Stimulated activated CD8-positive, alpha-beta memory T cell treated with anti-CD3 and anti-CD28 coated beads, Interleukin-15, amount 100 ng/mL, for 4 hours (primary cell): ENCODE results near the gene ZFYVE28.
A peak's percentile ranks its signal among the peaks of the same experiment; 100 is the strongest.

Experiments used
- DNase-seq, 2 donors: peaks; one replicate each; pipeline ENCODE4 v3.0.0-alpha.2; 2020; ENCODE audit warnings: low read depth in 2 of 2

ZFYVE28 gene

DNA sequence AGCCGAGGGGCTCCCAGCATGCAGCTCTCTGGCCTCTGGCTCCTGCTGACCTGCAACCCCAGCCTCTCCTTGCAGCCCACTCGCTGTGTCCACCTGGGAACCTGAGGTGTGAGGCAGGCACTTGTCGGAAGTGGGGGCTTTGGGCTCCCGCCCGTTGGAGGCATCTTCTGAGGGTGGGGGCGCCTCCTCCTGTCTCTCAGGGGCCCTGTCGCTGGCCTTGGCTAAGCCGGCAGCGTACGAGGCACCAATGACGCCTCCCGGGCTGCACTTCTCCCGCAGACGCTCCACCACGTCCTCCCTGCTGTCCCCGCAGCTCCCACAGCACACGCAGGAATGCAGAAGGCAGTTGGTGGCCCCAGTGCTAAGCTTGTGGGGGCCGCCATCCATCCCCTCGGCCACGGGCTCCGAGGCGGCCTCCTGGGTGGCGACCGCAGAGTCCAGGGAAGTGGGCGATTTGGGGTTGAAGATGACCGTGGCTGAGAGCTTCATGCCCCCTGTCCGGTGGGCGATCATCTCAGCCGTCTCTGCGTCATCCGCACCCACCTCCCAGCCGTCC, 114.0 kb downstream of the ZFYVE28 start:
- DNase-seq: no peak

DNA sequence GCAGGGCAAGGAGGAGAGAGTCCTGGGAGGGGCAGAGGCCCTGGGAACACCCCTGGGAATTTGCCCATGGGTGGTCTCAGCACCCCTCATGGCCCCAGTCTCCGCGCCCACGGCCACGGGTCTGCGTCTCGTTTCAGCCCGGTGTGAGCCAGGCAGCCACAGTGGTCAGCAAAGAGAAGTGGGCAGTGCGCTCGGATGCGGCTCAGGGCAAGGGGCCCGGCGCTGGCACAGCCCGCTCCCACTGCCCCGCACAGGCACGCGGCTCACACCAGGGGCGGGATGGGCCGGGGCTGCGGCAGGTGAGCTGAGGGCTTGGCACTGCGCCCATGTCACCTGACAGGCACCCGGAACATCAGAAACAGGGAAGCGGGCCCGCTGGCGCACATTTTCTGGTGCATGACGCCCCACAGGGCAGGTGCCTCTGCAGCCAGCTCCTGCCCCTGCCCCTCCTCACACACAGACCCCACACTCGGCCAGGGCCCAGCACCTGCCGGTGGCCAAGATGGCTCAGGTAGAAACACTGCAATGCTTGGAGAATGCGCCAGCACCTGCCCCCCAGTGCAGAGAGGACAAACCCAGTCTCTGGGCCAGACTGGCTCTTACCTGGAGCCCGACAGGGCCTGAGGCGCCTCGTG, 114.6 kb downstream of the ZFYVE28 start:
- DNase-seq: no peak

DNA sequence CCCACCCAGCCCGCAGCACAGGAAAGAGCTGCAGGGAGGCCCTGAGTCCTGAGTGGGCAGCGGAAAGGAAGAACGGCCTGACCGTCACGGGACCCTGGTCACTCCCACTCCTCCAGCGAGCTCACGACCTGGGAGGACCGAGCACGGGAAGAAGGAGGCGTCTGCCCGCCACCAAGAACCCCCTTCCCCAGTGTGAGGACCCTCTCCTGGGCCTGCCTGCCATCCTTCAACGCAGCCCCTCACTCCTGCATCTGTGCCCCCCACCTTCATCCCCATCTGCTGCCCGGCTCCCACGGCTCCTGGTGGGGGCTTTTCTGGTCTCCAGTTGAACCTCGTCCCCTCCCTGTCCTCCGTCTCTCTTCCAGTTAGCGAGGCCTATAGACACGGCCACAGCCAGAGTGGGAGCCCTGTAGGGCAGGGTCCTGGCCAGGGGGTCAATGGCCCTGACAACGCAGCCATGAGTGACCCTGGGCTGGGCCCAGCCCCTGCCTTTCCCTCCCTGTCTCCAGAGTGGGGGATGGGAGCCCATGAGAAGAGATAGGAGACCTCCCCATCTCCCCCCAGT, 115.2 kb downstream of the ZFYVE28 start:
- no peak for DNase-seq

DNA sequence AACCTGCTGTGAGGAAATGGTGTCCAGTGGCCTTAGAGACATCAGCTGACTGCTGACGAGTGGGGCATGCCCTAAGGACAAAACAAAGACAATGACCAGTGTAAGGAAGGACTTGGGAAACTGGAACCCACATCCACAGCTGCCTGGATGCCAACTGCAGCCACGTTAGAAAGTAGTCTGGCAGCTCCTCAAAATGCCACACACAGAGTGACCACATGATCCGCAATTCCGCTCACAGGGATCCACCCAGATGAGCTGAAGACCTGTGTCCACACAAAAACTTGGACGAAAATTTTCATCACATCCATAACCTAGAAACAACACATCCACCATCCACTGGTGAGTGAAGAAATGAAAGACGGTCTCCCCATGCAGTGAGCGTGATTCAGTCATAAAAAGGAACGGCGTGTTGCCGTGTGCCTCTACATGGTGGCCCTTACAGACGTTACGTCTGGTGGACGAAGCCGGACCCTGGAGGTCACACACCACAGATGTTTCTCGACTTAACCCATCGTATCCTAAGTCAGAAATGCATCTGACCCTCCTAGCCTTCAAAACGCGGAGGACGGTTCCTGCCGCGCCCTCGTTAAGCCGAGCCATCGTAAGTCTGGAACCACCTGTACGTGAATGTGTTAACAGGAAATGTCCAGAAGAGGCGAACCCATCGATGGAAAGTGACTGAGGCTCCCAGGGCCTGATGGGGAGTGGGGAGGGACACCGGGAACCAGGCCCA, 115.9 kb downstream of the ZFYVE28 start:
- no peak for DNase-seq

DNA sequence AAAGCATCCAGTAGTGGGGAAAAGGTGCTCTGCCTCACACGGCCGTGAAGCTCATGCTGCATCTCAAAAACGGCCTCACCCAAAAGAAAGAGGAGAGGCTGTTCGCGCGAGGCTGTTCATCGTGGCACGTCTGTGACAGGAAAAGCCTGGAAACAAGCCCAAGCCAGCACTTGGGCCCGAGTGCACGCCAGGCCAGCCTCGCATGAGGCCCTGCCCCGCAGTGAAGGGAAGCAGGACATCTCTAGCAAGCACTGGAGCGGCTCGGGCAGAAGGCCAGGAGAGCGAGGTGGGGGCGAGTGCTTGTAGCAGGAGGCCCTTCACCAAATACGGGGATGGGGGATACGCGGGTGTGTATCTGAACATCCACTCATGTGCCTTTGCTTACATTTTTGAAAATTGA, 116.6 kb downstream of the ZFYVE28 start:
- no peak for DNase-seq

DNA sequence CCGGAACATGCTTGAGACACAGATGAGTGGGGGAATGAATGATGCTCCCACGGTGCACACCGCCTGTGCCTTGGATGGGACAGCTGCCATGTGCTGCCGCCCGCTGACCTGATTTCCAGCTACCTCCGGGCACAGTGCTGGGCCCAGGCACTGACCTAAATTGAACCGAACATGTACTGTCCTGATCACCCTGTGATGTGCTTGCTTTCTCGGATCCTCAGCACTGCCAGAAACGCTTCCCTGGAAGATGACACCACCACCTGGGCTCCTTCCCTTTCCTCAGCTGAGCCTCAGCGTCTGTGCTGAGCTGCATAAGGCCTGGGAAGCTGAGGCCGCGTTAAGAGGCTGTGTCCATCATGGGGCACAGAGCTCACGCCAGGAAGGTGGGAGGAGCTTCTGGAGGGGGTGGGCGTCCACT, 117.2 kb downstream of the ZFYVE28 start:
- DNase-seq: no peak

DNA sequence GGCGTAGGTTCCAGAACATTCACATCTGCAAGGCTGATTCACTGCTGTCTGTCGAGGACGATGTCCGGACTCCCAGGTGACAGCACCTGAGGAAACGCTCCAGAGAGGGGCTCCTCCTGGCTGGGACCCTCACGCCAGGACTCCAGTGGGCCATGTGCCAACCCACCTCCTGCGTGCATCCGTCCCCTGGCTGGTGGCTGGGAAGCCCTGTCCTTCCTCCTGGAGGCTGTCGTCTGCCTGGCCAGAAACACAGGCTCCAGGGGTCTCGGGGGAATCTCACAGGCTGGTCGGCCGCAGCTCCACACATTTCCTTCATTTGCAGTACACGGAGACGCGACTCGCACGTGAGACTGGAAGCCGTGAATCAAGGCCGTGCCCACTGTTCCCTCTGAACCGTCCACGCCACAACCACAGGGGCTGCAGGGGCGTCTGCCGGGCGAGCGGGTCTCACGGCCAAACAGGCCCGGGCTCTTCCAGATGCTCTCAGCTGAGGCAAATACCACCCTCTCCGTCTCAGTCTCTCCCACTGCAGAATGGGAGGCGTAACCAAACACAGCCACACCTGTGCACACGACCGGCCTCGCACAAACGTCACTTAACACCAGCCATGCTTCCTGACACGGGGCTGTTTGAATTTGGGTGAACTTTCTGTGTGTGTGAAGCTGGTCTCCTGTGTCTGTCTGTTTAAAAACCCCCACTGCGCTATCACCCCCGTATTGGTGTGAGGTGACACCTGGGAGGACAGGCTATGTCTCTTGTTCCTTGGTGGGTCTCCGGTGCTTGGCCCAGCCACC, 117.8 kb downstream of the ZFYVE28 start:
- no peak for DNase-seq

DNA sequence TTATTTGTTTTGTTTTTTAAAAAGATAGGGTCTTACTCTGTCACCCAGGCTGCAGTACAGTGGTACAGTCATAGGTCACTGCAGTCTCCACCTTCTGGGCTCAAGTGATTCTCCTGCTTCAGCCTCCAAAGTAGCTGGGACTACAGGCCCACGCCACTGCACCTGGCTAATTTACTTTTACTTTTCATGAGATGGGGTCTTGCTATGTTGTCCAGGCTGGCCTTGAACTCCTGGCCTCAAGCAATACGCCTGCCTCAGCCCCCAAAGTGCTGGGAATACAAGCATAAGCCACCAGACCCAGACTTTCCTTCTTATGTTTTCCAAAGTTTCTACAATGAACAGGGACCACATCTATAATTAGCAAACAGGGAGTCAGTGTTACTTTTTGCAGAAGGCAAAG, 118.7 kb downstream of the ZFYVE28 start:
- no peak for DNase-seq

DNA sequence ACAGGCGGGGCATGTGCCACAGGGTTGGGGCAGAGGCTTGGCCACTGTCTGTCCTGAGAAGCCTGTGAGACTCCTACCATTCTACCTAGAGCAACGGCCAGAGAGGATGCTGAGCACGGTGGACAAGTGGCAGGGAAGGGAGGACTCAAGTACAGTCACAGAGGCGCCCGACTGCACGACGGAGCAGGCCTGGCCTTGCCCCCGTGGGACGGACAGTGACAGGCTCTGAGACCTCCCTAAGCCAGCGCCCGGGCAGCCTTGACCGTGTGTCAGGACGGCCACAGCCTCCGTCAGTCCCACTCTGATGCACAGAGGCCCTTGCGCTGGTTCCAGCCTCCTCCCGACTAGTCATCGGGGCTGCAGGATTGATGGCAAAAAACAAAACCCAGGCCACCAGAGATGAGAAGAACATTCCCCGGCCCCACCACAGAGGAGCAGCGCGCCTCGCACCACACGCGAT, 119.9 kb downstream of the ZFYVE28 start:
- DNase-seq: no peak

DNA sequence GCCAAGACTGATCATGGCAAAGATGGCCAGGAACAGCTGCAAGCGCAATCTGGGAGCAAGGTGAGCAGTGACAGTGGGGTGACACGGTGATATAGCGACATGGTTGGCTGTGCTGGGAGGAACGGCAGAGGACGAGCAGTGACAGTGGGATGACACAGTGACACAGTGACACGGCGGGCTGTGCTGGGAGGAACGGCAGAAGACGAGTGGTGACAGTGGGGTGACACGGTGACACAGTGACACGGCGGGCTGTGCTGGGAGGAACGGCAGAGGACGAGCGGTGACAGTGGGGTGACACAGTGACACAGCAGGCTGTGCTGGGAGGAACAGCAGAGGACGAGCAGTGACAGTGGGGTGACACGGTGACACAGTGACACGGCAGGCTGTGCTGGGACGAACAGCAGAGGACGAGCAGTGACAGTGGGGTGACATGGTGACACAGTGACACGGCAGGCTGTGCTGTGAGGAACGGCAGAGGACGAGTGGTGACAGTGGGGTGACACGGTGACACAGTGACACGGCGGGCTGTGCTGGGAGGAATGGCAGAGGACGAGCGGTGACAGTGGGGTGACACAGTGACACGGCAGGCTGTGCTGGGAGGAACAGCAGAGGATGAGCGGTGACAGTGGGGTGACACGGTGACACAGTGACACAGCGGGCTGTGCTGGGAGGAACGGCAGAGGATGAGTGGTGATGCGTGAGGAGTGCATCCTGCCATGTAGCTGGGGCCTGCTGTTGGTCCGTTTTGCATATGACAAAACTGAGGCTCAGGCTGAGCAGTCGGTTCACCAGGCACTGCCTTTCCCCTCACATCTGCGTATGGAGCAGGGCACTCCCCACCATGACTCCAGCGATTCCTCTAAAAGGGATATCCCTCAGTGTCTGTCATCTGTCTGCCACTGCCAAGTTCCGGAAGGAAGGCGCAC, 120.6 kb downstream of the ZFYVE28 start:
- DNase-seq: no peak

DNA sequence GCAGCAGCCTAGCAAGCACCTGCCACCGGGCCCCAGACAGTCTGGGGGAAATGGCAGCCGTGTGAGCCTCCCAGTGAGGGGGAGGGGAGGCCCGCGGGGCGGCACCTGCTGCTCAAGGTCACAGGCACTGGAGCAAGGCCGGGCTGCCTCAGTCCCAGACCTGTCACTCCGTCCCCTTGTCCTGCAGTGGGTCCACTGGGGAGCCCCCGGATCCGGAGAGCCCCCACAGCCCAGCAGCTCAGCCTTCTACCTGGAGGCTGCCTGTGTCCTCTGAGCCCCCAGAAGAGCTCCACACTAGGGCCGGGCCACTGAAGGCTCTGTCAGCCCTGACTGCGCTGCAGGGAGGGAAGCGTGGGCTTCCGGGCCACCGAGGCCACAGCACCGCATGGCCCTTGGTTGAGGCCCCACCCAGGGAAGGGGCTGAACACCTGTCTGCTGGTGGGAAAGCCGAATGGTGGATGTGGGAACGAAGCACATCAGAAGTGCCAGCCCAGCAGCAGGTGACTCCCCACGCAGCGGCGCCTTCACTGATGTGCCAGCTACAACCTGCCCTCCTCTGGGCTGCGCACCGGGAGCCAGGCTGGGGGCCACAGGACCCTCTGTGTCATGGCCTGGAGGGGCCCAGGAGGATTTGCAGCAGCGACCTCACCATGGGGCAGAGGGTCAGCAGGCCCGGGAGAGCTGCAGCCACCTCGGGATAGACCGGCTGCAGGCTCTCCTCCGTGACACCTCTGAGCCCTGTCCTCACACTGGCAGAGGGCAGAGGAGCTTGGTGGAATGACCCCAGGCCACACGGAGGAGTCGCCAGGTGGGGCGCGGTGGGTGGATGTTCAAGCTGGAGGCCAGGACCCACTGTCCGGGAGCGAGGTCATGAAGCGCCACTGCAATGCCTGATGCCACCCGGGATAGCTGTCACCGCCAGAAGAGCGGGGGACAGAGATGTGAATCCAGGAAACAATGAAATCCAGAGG, 121.5 kb downstream of the ZFYVE28 start:
- DNase-seq: no peak

DNA sequence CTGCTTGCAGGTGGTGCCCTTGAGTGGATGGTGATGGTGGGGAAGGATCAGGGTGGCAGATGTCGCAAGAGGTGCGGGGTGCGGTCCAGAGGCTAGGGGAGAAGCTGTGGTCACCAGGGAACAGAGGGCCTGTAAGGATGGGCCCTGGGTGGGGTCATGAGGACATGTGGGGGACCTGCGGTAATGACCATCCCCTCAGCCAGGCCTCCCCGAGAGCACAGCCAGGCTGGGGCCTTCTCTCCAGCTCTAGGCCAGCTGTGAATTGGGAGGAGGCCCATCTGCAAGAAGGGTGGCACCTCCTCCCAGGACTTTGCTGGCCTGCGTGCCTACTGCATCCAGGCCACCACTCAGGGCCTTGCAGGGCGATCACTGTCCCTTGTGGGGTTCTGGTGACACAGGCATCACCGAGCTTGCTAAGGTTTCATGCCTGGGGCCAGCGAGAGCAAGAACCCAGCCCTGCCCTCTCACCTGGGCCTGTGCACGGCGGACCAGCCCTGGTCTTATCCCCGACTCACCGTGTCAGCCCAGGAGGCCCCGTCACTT, 122.5 kb downstream of the ZFYVE28 start:
- no peak for DNase-seq

DNA sequence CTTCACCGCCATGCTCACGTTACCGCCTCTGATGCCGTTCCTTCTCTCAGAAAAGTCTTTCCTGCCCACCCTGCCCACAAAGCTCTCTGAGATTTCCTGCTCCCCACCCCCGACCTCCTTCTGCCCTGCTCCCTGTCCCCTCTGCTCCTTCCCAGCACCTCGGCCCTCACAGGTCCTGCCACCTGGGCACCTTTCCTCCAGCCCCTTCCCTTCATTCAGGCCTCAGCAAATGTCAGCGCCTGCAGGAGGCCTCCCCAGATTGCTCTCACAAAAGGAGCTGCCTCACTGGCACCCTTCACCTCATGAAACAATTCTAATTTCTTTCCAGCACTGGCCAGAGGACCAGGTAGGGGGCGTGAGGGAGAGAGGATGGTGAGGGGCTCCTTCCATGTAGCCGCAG, 122.9 kb downstream of the ZFYVE28 start:
- no peak for DNase-seq

DNA sequence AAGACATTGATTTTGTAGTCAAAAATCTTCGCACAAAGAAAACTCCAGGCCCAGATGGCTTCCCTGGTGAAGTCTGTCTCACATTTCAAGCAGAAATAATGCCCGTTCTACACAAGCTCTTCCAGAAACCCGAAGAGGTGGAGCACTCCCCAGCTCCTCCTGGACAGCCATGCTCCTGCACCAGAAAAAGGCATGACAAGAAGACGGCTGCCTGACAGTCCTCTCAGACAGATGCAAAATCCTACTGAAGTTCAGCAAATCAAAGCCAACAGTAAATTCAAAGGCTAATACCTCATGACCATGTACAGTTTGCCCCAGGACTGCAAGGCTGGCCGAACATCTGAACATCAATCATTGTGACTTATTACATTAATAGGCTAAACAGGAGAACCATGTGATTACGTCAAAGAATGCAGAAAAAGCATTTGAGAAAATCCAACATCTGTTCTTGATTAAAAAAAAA, 125.8 kb downstream of the ZFYVE28 start:
- DNase-seq: no peak

DNA sequence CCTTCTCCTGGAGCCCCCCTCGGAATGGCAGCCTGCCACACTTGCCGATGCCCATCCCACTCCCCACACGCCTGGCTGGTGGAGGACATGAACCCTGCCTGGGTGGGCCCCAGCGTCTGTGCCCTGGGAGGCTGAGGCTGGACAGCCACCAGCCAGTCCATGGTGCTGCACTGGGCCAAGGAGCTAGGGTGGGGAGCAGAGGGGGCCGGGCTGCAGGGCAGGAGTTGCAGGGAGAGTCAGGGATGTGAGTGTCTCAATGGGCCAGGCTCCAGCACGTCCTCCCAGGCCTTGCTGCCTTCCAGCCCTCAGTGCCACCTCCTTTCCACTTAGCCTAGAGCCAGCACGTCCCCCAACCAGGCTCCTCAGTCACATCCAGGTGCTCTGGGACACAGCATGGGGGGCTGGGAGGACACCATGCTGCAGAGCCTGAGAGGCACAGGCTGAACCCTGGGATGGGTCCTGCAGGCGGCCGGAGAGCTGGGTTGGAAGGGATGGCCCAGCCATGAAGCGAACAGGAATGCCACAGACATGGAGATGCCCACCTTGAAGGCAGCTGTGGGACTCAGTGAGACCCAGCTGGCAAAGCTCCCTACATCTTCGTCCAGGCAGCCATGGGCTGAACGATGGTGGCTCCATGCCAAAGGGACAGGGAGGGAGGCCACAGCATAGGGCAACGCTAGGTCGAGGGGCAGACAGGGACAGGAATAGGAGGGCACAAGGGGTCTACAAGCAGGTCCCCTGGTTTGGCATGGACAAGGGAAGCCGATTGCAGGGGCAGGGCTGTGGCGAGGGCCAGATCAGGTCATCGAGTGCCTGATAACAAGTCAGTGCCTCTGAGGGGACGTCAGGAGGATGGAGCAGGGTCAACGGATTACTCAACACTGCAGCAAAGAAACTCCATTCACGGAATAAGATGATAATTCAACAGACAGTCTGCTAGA, 126.5 kb downstream of the ZFYVE28 start:
- DNase-seq: no peak

DNA sequence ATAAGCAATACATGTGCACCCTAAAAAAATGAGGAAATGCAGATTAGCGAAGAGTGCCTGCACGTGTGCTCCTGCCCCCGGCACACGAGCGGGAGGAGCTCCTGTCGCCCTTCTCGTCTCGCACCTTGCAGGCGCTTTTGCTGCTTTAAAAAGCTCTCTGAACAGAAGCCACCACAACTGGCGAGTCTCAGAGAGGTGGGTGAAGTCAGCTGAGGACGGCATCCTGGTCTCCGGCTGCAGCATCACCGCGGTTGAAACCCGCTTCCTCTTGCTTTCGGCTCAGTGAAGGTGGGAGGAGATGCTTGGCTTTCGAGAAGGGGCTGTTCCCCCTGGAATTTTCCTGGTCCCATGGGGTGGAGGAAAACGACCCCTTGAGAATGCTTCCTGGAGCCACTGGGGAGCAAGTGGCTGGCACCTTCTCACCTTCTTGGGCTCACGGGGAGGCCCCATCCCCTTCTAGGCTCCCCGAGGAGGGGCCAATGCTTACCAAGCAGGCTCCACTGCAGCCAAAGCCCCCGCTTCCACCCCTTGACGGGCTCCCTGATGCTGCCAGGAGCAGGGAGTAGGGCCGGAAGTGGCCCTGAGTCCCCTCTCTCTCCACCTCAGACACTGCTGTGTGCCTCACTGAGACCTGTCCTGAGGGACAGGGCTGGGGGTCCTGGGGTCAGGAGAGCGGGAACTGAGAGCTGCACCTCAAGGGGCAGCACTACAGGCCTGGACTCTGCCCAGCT, 127.3 kb downstream of the ZFYVE28 start:
- DNase-seq: peak; percentile 42 to 46

DNA sequence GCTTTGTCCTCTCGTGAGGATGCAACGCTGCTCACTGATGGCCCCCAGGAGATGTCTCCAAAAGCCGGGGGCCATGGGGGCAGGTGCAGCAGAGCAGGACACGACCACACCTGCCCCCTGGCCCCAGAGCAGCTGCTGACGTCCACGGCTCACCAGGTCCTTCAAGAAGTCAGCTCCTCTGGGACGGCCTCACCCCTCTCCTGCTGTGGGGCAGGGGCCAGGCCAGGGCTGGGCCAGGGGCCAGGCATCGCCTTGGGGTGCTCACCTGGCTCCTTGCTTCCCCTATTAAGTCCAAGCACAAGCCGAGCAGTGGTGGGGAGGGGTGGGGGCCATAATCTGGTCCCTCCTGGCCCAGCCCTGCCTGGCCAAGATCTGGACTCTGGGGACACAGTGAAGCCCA, 128.0 kb downstream of the ZFYVE28 start:
- DNase-seq: no peak

DNA sequence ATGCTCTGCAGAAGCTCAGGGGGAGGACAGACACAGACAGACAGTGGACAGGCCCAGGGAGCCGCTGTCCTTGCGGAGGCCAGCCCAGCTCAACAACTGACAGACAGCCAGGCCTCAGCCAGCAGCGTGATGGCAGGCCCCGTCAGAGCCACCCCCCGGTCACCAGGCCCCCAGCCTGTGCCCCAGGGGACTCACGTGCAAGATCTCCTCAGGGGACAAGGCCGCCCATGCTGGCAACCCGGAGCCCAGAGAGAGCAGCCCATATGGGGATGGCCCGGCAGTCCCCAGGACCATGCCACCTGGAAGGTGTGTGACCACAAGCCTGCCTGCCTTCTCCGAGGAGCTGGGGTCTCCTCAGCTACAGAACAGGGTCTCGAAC, 128.5 kb downstream of the ZFYVE28 start:
- DNase-seq: no peak
